Tibial nerve (tissue), 4 donors: ENCODE measurements around the gene SNAP29. TPM values are rescaled to one million over a fixed set of nuclear protein-coding genes. Genes with fewer than 3 reads are reported as not detected.

Experiments
- DNase-seq, 2 donors: peaks; one replicate each; pipeline ENCODE4 v3.0.0-alpha.2; 2019; ENCODE audit warnings: low spot score in 2 of 2
- H3K27ac ChIP-seq, 4 donors: fragments of 200-600 bp; sonication (generic) in 3 of 4; one replicate each; pipeline ENCODE4 v1.5.1; 2017 to 2019; ENCODE audit warnings: mild to moderate bottlenecking in 1 of 4
- H3K27me3 ChIP-seq, 2 donors: fragments of 200-600 bp; sonication (generic) in 1 of 2; one replicate each; pipeline versions ENCODE4 v1.5.1 to v1.6.0; 2017 to 2019
- H3K36me3 ChIP-seq, 3 donors: fragments of 200-600 bp; sonication (generic); one replicate each; pipeline ENCODE4 v1.5.1; 2018 to 2019
- H3K4me1 ChIP-seq, 4 donors: fragments of 200-600 bp; sonication (generic) in 3 of 4; one replicate each; pipeline ENCODE4 v1.5.1; 2017 to 2019
- H3K4me3 ChIP-seq, 4 donors: fragments of 200-600 bp; sonication (generic) in 3 of 4; one replicate each; pipeline ENCODE4 v1.5.1; 2017 to 2019; ENCODE audit warnings: mild to moderate bottlenecking in 1 of 4, moderate library complexity in 1 of 4
- H3K9me3 ChIP-seq, 4 donors: fragments of 200-600 bp; sonication (generic) in 3 of 4; one replicate each; pipeline ENCODE4 v1.5.1; 2017 to 2019
- CTCF ChIP-seq, 5 experiments: fragments of 200-600 bp in 3 of 5; fragments of 450-650 bp in 2 of 5; sonication (generic) in 3 of 5; IDR thresholded peaks; one replicate each; pipeline ENCODE4 v1.5.1; 2016 to 2019; ENCODE audit warnings: antibody characterized with exemption in 5 of 5, mild to moderate bottlenecking in 3 of 5, moderate library complexity in 2 of 5
- EP300 ChIP-seq, 2 donors: sonication (generic); formaldehyde crosslinking; IDR thresholded peaks; one replicate each; pipeline ENCODE4 v1.6.1; 2017; ENCODE audit warnings: antibody characterized with exemption in 2 of 2, mild to moderate bottlenecking in 1 of 2
- POLR2A ChIP-seq, 2 donors: fragments of 450-650 bp; IDR thresholded peaks; one replicate each; pipeline ENCODE4 v1.6.1; 2017; ENCODE audit warnings: antibody characterized with exemption in 2 of 2, mild to moderate bottlenecking in 2 of 2, moderate library complexity in 2 of 2
- WGBS, 2 donors: methylation state at CpG; one replicate each; pipeline ENCODE4 v1.1.5; 2018; 5-methylcytosine and 5-hydroxymethylcytosine counted together
- total RNA-seq, 4 donors: library from RNA; depleted of rRNA; stranded (reverse); fragments of >200 nt; gene quantifications; one replicate each; pipeline ENCODE4 v1.1.0, GENCODE V29; 2016

SNAP29 gene
- total RNA-seq, 4 donors from 2014 or later, result 18.3 to 36.1 (median 19.6) TPM

- Histone ChIP-seq H3K9me3 (no peaks in the 10 kb centered on the region), H3K36me3 (peaks cover 0 to 54% (median 0%) of the 10 kb centered on the region in 3 donors), H3K27me3 (no peaks in the 10 kb centered on the region), H3K4me3 (no peak overlapping the region), H3K27ac (peak overlapping the region; percentile 37 to 82 (median 82)), H3K4me1 (peaks cover 0 to 46% (median 19%) of the 10 kb centered on the region in 4 donors)
- WGBS, 2 donors, result 70 to 72% methylated on average over 7 of the region's 7 CpGs
- TF ChIP-seq EP300 (IDR thresholded peaks at IDR 0.05) (no peak), CTCF (IDR thresholded peaks at IDR 0.05) (no peak), POLR2A (IDR thresholded peaks at IDR 0.05) (no peak)
- no peak for DNase-seq
Observed at GRCh38 chr22:20868025-20868962, 9.5 kb downstream of the SNAP29 start.

- H3K4me1 ChIP-seq, result peaks cover 0 to 43% (median 19%) of the 10 kb centered on the region in 4 donors
- H3K27me3 ChIP-seq, result no peaks in the 10 kb centered on the region
- WGBS, 2 donors, result 87 to 97% methylated on average over 2 of the region's 2 CpGs
- peaks cover 0 to 54% (median 0%) of the 10 kb centered on the region in 3 donors for H3K36me3 ChIP-seq
- no peak for TF ChIP-seq POLR2A (IDR thresholded peaks at IDR 0.05)
- TF ChIP-seq EP300 (IDR thresholded peaks at IDR 0.05), result no peak
- no peak for TF ChIP-seq CTCF (IDR thresholded peaks at IDR 0.05)
- H3K27ac ChIP-seq, result no peak overlapping the region
- DNase-seq, result no peak
- no peak overlapping the region for H3K4me3 ChIP-seq
- H3K9me3 ChIP-seq, result no peaks in the 10 kb centered on the region
Observed at GRCh38 chr22:20869234-20869633, 10.4 kb downstream of the SNAP29 start.

DNA sequence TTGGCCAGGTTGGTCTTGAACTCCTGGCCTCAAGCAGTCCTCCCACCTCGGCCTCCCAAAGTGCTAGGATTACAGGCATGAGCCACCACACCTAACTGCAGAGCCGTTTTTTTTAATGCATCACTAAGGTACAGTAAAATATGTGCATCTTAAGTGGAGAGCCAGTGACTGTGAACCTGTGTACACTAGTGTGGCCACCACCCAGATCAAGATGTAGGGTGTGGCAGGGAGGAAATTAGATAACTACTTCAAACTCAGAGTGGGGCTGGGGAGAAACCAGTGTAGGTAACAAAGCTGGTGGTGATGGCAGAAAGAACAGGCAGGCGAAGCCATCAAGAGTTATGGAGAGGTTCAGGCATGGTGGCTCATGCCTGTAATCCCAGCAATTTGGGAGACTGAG lies 14.4 kb downstream of the SNAP29 start:
- TF ChIP-seq EP300 (IDR thresholded peaks at IDR 0.05) (no peak), POLR2A (IDR thresholded peaks at IDR 0.05) (no peak), CTCF (IDR thresholded peaks at IDR 0.05) (no peak)
- Histone ChIP-seq H3K27ac (no peak overlapping the region), H3K4me3 (no peak overlapping the region), H3K9me3 (no peaks in the 10 kb centered on the region), H3K4me1 (peaks cover 0 to 7% (median 0%) of the 10 kb centered on the region in 4 donors), H3K36me3 (peaks cover 0 to 75% (median 0%) of the 10 kb centered on the region in 3 donors), H3K27me3 (no peaks in the 10 kb centered on the region)
- DNase-seq, result no peak
- WGBS, 2 donors, result 98 to 99% methylated on average over 3 of the region's 3 CpGs

DNA sequence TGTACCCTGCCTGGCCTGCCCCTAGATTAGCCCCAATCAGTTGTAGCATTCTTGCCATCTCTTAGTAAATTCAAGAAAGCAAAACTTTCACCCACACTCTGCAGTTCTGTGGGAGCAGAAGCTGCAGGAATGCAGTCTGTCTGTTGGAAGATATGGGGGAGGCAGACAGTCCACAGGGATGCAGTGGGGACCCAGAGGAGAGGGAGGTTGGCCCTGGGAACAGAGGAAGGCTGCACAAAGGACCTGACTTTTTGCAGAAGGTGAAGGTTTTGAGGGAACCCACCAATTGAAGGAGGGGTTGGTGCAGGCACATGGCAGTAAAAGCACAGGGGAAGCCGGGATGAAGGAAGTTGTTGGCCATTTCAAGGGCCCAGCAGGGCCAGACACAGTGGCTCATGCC lies 16.5 kb downstream of the SNAP29 start:
- no peak for TF ChIP-seq EP300 (IDR thresholded peaks at IDR 0.05)
- TF ChIP-seq CTCF (IDR thresholded peaks at IDR 0.05), result no peak
- TF ChIP-seq POLR2A (IDR thresholded peaks at IDR 0.05), result no peak
- no peak for DNase-seq
- Histone ChIP-seq H3K36me3 (peaks cover 0 to 62% (median 0%) of the 10 kb centered on the region in 3 donors), H3K4me1 (no peaks in the 10 kb centered on the region), H3K9me3 (no peaks in the 10 kb centered on the region), H3K27ac (no peak overlapping the region), H3K27me3 (no peaks in the 10 kb centered on the region), H3K4me3 (no peak overlapping the region)
- 78 to 80% methylated on average over 1 of the region's 1 CpG for WGBS, 2 donors

- no peak for DNase-seq
- no peaks in the 10 kb centered on the region for H3K4me1 ChIP-seq
- H3K27me3 ChIP-seq, result no peaks in the 10 kb centered on the region
- no peaks in the 10 kb centered on the region for H3K9me3 ChIP-seq
- H3K4me3 ChIP-seq, result no peak overlapping the region
- H3K36me3 ChIP-seq, result peaks cover 0 to 66% (median 6%) of the 10 kb centered on the region in 3 donors
- TF ChIP-seq EP300 (IDR thresholded peaks at IDR 0.05), result no peak
- TF ChIP-seq POLR2A (IDR thresholded peaks at IDR 0.05), result no peak
- no peak for TF ChIP-seq CTCF (IDR thresholded peaks at IDR 0.05)
- WGBS, 2 donors, result 51 to 55% methylated on average over 3 of the region's 3 CpGs
- H3K27ac ChIP-seq, result no peak overlapping the region
Observed at GRCh38 chr22:20877715-20878114, 18.9 kb downstream of the SNAP29 start.
